Measurements from ENCODE around the gene CRACR2A.

CRACR2A gene

GRCh38 chr12:3752096-3752709 lies 706 bp downstream of the CRACR2A start:
- peak; percentile 86 for DNase-seq (ENCODE audit: low spot score)

DNA sequence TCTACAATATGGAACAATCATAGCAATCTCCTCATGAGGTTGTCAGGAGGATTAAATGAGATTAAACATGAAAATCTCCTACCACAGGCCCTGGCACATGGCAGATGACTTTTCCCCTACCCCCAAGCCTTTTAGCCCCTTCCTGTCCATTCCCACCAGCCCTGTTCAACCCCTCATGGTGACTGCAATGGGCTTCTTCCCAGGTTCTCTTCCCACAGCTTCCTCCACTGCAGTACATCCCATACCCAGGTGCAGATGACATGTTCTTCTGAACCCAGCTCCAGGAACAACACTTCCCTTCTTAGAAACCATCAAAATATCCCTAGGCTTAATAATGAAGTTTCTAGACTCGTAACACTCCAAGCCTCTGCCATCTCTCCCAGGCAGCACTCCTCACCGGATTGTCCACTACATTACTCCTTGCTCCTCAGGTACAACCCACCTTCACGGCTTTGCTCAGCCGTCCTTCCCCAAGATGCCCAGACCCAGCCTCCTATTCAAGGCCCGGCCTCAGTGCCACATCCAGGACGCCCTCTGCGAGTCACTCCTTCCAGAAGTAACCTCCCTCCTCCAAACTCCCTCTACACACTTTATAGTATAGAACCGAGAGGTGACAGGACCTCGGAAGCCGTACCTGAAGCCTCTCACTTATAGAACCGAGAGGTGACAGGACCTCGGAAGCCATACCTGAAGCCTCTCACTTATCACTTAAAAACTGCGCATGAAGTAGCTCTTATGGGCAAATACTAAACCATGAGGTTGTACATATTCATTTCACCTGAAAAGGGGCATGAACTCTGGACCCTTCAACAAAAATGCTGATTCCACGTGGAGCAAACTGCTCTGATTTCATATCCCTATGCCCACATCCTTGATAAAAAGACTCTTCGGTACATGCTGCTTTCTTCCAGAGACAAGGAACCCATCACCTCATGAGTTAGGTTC lies 1.5 kb downstream of the CRACR2A start:
- peak; percentile 26 for DNase-seq (ENCODE audit: low spot score)

- no peak for DNase-seq (ENCODE audit: low spot score)
Observed at GRCh38 chr12:3750616-3751015, 2.3 kb downstream of the CRACR2A start.

- DNase-seq (ENCODE audit: low spot score), result no peak
Observed at GRCh38 chr12:3748620-3749019, 4.3 kb downstream of the CRACR2A start.

- DNase-seq (ENCODE audit: low spot score), result no peak
Observed at GRCh38 chr12:3747976-3748619, 4.8 kb downstream of the CRACR2A start.

GRCh38 chr12:3747543-3747942 lies 5.4 kb downstream of the CRACR2A start:
- DNase-seq (ENCODE audit: low spot score), result no peak

DNA sequence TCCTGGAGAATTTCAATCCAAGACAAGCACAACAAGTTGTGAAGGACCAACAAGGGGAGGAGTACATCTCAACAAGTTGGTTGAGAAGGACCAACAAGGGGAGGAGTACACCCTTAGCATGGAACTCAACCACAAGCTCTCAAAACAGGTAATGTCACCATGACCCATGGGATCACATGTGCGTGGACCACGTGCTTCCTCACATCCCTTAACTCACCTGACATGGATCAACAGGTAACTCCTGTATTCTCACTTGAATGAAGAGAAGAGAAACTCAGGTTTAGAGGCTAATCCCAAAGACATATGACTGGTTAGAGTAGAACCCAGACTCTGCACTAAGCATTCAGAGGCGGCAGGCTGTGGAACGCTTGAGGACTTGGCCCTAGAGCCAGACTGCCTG lies 6.2 kb downstream of the CRACR2A start:
- DNase-seq (ENCODE audit: low spot score), result no peak

DNA sequence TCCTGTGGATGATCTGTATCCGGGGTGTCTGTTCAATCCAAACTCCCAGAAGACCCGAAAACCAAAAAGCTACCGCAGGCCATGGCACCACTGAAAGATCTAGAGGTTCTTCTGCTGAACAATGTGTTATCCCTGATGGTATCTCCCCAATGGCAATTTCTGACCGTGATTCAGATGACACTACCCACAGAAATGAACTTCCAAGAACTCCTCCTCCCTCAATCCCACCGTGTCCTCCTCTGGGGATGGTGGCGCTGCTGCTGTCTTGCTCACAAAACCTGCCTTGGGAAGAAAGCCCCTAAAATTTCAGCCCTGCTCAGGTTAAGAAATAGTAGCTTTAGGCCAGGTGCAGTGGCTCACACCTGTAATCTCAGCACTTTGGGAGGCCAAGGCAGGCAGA lies 7.8 kb downstream of the CRACR2A start:
- DNase-seq (ENCODE audit: low spot score), result no peak

DNA sequence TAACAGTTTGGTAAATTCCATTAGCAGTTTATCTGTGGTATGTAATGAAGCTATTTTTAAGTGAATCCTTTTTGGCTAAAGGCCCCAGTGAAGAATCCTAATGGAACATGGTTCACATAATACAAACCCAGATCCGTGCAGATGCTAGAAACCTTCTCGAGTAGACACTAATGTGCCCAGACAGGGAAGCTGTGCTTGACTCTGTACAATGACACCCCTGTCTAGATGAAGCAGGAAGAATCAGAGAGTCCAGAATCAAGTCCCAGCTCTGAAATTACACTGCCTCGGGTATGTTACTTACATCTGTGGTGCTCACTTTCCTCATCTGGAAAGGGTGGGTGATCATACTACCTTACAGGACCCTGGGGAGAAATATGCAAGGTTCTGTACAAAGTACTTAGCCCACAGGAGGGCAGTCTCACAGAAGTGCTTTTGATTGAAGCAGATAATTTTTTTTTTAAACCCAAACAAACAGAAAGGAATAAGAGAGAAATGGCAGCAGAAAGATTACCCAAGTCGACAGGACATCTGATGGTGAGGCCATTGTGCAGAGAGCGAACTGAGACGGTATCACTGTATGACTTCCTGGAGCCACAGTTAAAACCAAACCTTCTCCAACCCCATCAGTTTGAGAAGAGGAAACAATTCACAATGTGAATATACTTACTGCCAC lies 8.5 kb downstream of the CRACR2A start:
- no peak for DNase-seq (ENCODE audit: low spot score)

GRCh38 chr12:3743803-3744202 lies 9.1 kb downstream of the CRACR2A start:
- no peak for DNase-seq (ENCODE audit: low spot score)

GRCh38 chr12:3741882-3742672 lies 10.8 kb downstream of the CRACR2A start:
- no peak for DNase-seq (ENCODE audit: low spot score)

DNA sequence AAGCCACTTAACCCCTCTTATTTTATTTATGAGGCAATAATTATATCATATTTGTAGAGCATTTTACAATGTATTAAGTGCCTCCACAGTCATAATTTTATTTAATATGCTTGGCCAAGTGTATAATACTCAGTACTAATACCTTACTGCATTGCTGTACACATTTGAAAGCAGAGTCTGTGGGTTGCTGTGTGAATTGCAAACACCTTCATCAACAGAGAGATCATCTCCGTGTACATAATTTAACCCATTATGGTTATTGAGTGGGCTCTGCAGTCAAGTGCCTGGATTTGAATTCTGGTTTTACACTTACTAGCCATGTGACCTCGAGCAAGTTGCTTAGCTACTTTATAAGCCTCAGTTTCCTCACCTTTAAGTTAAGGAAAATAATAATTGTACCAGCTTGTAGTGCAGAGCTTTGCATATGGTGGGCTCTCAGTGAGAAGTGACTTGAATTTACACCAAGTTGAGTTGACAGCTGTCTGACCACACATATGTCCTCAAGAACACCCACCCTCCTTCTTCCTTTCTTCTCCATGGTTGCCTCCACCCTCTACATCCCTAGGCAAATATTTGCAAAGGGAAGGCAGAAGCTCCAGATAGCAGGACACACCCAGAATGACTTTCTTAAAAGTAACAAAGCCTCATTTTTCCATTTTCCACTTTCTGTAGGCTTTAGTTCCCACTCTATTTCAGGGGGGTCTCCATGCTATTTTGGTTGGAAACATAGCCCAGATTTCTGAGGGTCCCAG lies 12.3 kb downstream of the CRACR2A start:
- DNase-seq (ENCODE audit: low spot score), result no peak

GRCh38 chr12:3735432-3735831 lies 17.5 kb downstream of the CRACR2A start:
- no peak for DNase-seq (ENCODE audit: low spot score)

- no peak for DNase-seq (ENCODE audit: low spot score)
Observed at GRCh38 chr12:3732901-3733300, 20.0 kb downstream of the CRACR2A start.

GRCh38 chr12:3730111-3730510 lies 22.8 kb downstream of the CRACR2A start:
- DNase-seq (ENCODE audit: low spot score), result no peak

DNA sequence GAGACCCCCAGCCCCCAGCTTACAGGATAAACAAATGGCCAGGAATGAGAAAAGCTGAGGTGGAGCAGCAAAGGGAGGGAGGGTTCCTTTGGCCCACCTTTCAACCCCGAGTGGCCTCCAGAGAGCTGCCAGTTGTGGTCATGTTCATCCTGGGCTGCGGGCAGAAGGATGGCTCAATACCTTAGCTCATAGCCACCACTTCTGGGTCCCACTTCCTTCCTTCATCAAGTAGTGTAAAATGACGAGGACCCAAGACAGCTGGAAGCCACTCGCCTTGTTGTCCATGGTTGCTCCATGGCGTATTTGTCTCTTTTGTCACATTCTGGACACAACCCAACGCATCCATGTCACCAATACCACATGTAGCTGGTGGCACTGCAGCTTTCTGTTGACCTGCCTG lies 24.2 kb downstream of the CRACR2A start:
- no peak for DNase-seq (ENCODE audit: low spot score)

DNA sequence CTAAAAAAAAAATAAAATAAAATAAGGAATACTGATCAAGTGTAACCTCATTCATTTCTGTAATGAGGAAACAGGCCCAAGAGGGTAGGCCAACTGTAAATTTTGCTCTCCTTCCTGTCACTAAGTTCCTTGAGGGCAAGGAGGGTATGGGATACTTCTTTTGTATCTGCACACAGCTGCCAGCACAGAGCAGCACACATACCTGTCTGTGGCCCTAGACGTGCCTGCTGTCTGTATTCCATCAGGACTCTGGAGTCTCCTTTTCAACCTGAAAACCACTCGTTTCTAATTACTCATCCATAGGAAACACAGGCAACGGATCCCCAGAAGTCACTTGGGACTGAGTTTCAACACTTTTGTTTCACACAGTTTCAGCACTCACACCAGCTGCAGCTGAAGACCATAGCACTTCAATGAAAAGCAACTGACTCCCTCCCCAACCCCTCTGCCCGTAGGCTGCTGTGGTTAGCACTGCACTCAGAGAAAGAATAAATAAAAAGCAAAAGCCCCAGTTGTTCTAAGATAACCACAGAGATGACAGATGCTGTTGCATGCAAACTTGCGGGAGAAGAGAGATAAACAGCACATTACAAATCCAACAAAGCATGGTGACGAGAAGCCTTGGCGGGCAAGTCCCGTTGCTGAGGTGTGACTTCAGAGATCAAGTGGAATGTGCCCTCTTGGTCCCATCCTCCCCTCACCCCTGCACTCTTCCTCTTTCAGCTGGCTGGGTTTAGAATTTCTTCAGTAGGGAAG lies 24.9 kb downstream of the CRACR2A start:
- DNase-seq (ENCODE audit: low spot score), result no peak

- DNase-seq (ENCODE audit: low spot score), result no peak
Observed at GRCh38 chr12:3727354-3727753, 25.6 kb downstream of the CRACR2A start.

DNA sequence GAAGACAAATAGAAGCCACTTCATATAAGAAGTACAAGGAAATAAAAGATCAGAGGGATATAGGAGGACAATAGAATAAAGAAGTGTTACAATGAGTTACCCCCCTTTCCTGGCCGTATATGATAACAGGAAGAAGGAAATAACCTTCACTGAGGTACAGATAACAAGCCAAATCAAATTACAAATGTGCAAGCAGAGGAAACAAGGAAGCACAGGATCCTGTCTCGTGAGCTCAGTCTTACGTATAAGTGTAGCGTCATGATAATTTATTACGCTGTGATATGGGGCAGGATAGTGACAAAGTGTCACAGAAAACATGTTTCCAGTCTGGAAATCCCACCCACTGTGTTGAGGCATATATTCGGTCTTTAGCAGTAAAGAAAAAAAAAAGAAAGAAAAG lies 26.5 kb downstream of the CRACR2A start:
- DNase-seq (ENCODE audit: low spot score), result no peak
